Endodermal cell (in vitro differentiated cells): ENCODE measurements around the gene STARD4. TPM values are rescaled to one million over a fixed set of nuclear protein-coding genes. Genes with fewer than 3 reads are reported as not detected.
A peak's percentile ranks its signal among the peaks of the same experiment; 100 is the strongest.

ENCODE experiments used
- DNase-seq: peaks from one replicate; pipeline ENCODE4 v3.0.0-alpha.2; 2017
- H3K27ac ChIP-seq: 2 replicates; pipeline ENCODE4 v1.5.1; 2013; ENCODE audit warnings: mild to moderate bottlenecking, low read depth, low read length, moderate library complexity
- H3K27me3 ChIP-seq: 2 replicates; pipeline ENCODE4 v1.6.1; 2013; ENCODE audit warnings: mild to moderate bottlenecking, low read length, moderate library complexity; ENCODE audit not compliant: insufficient read depth, control insufficient read depth, poor library complexity, severe bottlenecking
- H3K36me3 ChIP-seq: 2 replicates; pipeline ENCODE4 v1.7.0; 2013; ENCODE audit warnings: mild to moderate bottlenecking, low read length, moderate library complexity; ENCODE audit not compliant: control insufficient read depth, insufficient read depth
- H3K4me1 ChIP-seq: one replicate; pipeline ENCODE4 v1.7.0; 2013; ENCODE audit warnings: low read length; ENCODE audit not compliant: control insufficient read depth, insufficient read depth
- H3K4me3 ChIP-seq: 2 replicates; pipeline ENCODE4 v1.5.1; 2013; ENCODE audit warnings: mild to moderate bottlenecking, low read length, moderate library complexity
- H3K9ac ChIP-seq: 2 replicates; pipeline ENCODE4 v1.6.1; 2013; ENCODE audit warnings: mild to moderate bottlenecking, low read length, moderate library complexity; ENCODE audit not compliant: poor library complexity, severe bottlenecking; ENCODE audit errors: extremely low read depth
- H3K9me3 ChIP-seq: 2 replicates; pipeline ENCODE4 v1.6.1; 2013; ENCODE audit warnings: mild to moderate bottlenecking, low read length, moderate library complexity; ENCODE audit not compliant: control insufficient read depth
- H3K27ac Mint-ChIP-seq: 2 replicates; pipeline ENCODE4 v1.8.0; 2020; ENCODE audit warnings: mixed read lengths
- H3K27me3 Mint-ChIP-seq: 2 replicates; pipeline ENCODE4 v1.8.0; 2021; ENCODE audit warnings: mild to moderate bottlenecking, mixed read lengths; ENCODE audit not compliant: insufficient read depth
- H3K36me3 Mint-ChIP-seq: 2 replicates; pipeline ENCODE4 v1.8.0; 2020; ENCODE audit warnings: low read depth, mixed read lengths
- H3K4me1 Mint-ChIP-seq: 2 replicates; pipeline ENCODE4 v1.8.0; 2020; ENCODE audit warnings: mixed read lengths
- H3K4me3 Mint-ChIP-seq: 2 replicates; pipeline ENCODE4 v1.8.0; 2020; ENCODE audit warnings: mild to moderate bottlenecking, moderate library complexity, mixed read lengths
- H3K9me3 Mint-ChIP-seq: 2 replicates; pipeline ENCODE4 v1.8.0; 2020; ENCODE audit warnings: mild to moderate bottlenecking, mixed read lengths
- WGBS, 2 experiments: methylation state at CpG; one replicate each; pipeline versions ENCODE4 v1.1.5 to v1.1.7; 2013; ENCODE audit warnings: missing lambda C conversion rate in 2 of 2, mixed read lengths in 1 of 2; ENCODE audit not compliant: insufficient coverage in 1 of 2, insufficient read length in 1 of 2; 5-methylcytosine and 5-hydroxymethylcytosine counted together
- total RNA-seq, 2 donors: library from RNA; stranded (reverse); fragmentation: NEBNext Ultra II Directional in 1 of 2; extraction: Animal tissue kit (Norgen Biotek cat#: 25700) in 1 of 2; gene quantifications; 2 replicates in 1 of 2; 3 replicates in 1 of 2; pipeline ENCODE4 v1.2.1, GENCODE V29; 2021
- TF ChIP-seq, protein P1 (sequence below): fragments of 200-600 bp; sonication (generic); conservative IDR thresholded peaks from 2 replicates; pipeline ENCODE4 v1.5.0; 2021; ENCODE audit warnings: antibody characterized with exemption, mild to moderate bottlenecking

The STARD4 gene
- total RNA-seq, 2 donors from 2014 or later: 29.5 to 40.7 TPM

DNA sequence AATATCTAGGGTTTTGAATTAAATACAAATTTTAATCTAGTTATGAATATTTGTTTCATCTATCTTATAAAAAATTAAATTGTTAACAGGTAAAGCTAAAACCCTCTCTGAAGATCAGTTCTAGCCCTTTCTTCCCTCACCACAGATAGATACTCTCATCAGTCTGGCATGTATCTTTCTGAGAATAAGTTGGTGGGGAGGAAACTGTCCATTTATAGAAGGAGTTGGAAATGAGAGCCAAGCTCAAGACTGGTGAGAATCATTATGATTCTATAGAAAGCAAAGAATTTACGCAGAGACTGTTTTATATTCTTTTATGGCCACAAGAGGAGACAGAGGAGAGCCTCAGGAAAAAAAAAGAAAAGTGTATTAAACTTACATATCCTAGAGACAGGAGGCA, 59.0 kb downstream of the STARD4 start:
- Histone ChIP-seq H3K4me1 (no peaks in the 10 kb centered on the region), H3K27ac (no peak overlapping the region), H3K4me3 (no peak overlapping the region), H3K9me3 (no peaks in the 10 kb centered on the region), H3K36me3 (no peaks in the 10 kb centered on the region), H3K27me3 (no peaks in the 10 kb centered on the region), H3K9ac (no peak overlapping the region)
- Mint-ChIP-seq H3K4me3 (no peak overlapping the region), H3K9me3 (no peaks in the 10 kb centered on the region), H3K27me3 (no peaks in the 10 kb centered on the region), H3K27ac (no peak overlapping the region), H3K36me3 (no peaks in the 10 kb centered on the region), H3K4me1 (peaks cover under 1% of the 10 kb centered on the region)
- TF ChIP-seq, protein P1, sequence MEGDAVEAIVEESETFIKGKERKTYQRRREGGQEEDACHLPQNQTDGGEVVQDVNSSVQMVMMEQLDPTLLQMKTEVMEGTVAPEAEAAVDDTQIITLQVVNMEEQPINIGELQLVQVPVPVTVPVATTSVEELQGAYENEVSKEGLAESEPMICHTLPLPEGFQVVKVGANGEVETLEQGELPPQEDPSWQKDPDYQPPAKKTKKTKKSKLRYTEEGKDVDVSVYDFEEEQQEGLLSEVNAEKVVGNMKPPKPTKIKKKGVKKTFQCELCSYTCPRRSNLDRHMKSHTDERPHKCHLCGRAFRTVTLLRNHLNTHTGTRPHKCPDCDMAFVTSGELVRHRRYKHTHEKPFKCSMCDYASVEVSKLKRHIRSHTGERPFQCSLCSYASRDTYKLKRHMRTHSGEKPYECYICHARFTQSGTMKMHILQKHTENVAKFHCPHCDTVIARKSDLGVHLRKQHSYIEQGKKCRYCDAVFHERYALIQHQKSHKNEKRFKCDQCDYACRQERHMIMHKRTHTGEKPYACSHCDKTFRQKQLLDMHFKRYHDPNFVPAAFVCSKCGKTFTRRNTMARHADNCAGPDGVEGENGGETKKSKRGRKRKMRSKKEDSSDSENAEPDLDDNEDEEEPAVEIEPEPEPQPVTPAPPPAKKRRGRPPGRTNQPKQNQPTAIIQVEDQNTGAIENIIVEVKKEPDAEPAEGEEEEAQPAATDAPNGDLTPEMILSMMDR: no peak
- 100% methylated on average over 1 of the region's 1 CpG; no CpG with 5 or more reads in 1 of the 2 experiments for WGBS, 2 experiments
- DNase-seq: no peak

DNA sequence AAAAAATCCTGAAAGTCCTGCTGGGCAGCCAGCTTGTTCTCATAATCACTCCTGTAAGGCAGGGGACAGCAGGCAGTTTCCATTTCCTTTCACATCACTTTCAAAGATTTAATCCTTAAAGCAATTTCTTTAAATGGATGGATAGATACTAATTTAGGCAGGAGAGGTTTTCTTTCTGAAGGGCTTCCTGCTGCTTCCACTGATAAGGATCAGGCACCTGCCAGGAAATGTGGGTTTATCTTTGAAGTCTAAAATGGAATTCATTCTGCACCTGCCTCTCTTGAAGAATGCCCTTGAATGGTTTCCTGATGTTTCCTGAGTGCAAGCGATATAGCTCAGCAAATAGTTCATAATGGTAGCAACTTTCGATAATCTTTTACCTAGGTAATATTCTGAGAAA, 64.5 kb downstream of the STARD4 start:
- peaks cover 12% of the 10 kb centered on the region for H3K4me1 Mint-ChIP-seq
- Histone ChIP-seq H3K27ac (no peak overlapping the region), H3K4me3 (no peak overlapping the region), H3K9me3 (peaks cover 5% of the 10 kb centered on the region), H3K36me3 (no peaks in the 10 kb centered on the region), H3K27me3 (peaks cover 12% of the 10 kb centered on the region), H3K9ac (no peak overlapping the region), H3K4me1 (no peaks in the 10 kb centered on the region)
- no peaks in the 10 kb centered on the region for H3K36me3 Mint-ChIP-seq
- TF ChIP-seq, protein P1: no peak
- no peak overlapping the region for H3K4me3 Mint-ChIP-seq
- H3K27ac Mint-ChIP-seq: no peak overlapping the region
- peak; percentile 58 for DNase-seq
- peaks cover 7% of the 10 kb centered on the region for H3K27me3 Mint-ChIP-seq
- WGBS, 2 experiments: 48% methylated on average over 2 of the region's 2 CpGs; no CpG with 5 or more reads in 1 of the 2 experiments
- no peaks in the 10 kb centered on the region for H3K9me3 Mint-ChIP-seq

DNA sequence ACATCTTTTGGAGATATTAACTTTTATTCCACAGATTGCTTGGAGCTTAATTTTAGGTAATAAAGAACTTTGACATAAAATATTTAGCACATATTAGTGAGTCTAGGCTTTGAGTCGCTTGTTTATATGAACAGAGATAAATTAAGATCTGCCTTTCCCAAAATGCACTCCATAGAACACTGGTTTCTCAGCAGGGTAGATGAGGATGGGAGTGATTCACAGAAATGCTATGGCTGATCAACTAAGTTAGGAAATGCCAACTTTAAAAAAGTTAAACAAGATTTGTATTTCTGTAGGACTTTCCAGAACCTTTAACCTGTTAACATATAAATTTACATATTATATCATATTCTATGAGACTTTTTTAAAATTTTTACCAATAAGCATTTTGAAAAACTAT, 65.2 kb downstream of the STARD4 start:
- H3K9me3 ChIP-seq: peaks cover 5% of the 10 kb centered on the region
- H3K36me3 ChIP-seq: no peaks in the 10 kb centered on the region
- DNase-seq: no peak
- H3K36me3 Mint-ChIP-seq: no peaks in the 10 kb centered on the region
- H3K27me3 ChIP-seq: peaks cover 12% of the 10 kb centered on the region
- H3K4me1 ChIP-seq: no peaks in the 10 kb centered on the region
- peaks cover 7% of the 10 kb centered on the region for H3K27me3 Mint-ChIP-seq
- H3K9me3 Mint-ChIP-seq: no peaks in the 10 kb centered on the region
- peaks cover 12% of the 10 kb centered on the region for H3K4me1 Mint-ChIP-seq
- TF ChIP-seq, protein P1: no peak
- no peak overlapping the region for H3K4me3 ChIP-seq
- H3K27ac ChIP-seq: no peak overlapping the region
- H3K9ac ChIP-seq: no peak overlapping the region
- H3K4me3 Mint-ChIP-seq: no peak overlapping the region
- no peak overlapping the region for H3K27ac Mint-ChIP-seq
- WGBS, 2 experiments: 80% methylated on average over 1 of the region's 1 CpG; no CpG with 5 or more reads in 1 of the 2 experiments

Other genes with a start within 250 kb of the STARD4 start
- 100 to 1,000 TPM; 212 to 238 TPM for gene NREP, start 244.7 kb upstream of the STARD4 start, total RNA-seq